Omental fat pad (tissue), 4 donors: ENCODE data around the gene KCNJ6. TPM values are rescaled to one million over a fixed set of nuclear protein-coding genes. Genes with fewer than 3 reads are reported as not detected.

Source experiments
- ATAC-seq: fragments of 150-250 bp; one replicate; pipeline ENCODE4 v1.9.1; 2016; ENCODE audit warnings: mild to moderate bottlenecking, moderate library complexity; ENCODE audit not compliant: low FRiP score
- DNase-seq: peaks from one replicate; pipeline ENCODE4 v3.0.0-alpha.2; 2019; ENCODE audit warnings: low spot score
- total RNA-seq, 4 donors: library from RNA; depleted of rRNA; stranded (reverse); fragments of >200 nt; gene quantifications; one replicate each; pipeline ENCODE4 v1.1.0, GENCODE V29; 2016
- TF ChIP-seq, protein P1 (sequence below), 3 donors: fragments of 450-650 bp; IDR thresholded peaks; one replicate each; pipeline ENCODE4 v1.5.1; 2016 to 2017; ENCODE audit warnings: antibody characterized with exemption in 3 of 3, mild to moderate bottlenecking in 3 of 3, moderate library complexity in 2 of 3

The KCNJ6 gene
- total RNA-seq, 4 donors from 2014 or later = not detected

- DNase-seq (no peak), ATAC-seq (no peak)
- TF ChIP-seq, protein P1, sequence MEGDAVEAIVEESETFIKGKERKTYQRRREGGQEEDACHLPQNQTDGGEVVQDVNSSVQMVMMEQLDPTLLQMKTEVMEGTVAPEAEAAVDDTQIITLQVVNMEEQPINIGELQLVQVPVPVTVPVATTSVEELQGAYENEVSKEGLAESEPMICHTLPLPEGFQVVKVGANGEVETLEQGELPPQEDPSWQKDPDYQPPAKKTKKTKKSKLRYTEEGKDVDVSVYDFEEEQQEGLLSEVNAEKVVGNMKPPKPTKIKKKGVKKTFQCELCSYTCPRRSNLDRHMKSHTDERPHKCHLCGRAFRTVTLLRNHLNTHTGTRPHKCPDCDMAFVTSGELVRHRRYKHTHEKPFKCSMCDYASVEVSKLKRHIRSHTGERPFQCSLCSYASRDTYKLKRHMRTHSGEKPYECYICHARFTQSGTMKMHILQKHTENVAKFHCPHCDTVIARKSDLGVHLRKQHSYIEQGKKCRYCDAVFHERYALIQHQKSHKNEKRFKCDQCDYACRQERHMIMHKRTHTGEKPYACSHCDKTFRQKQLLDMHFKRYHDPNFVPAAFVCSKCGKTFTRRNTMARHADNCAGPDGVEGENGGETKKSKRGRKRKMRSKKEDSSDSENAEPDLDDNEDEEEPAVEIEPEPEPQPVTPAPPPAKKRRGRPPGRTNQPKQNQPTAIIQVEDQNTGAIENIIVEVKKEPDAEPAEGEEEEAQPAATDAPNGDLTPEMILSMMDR (IDR thresholded peaks at IDR 0.05) = no peak
These were observed 233.3 kb downstream of the KCNJ6 start for GRCh38 chr21:37682966-37683365.

DNA sequence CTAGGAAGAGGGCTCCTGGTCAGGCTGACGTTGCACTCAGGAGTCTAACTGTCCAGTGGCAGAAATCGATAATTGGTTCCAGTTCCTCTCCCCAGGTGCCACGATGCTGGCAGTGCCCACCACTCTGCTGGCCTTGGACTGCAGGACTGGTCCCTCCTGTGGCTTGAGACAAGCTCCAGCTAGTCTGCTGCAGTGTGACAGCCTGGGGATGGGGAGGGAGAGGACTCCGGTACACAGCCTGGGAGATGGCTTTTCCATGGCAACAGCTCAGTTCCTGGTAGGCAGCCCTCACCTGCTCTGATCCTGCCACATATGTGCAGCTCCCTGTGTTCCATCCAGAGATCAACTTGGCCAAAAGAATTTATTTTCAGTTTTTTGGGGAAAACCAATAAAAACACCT, 239.3 kb downstream of the KCNJ6 start:
- TF ChIP-seq, protein P1 (IDR thresholded peaks at IDR 0.05) = no peak
- no peak for DNase-seq
- no peak for ATAC-seq

DNA sequence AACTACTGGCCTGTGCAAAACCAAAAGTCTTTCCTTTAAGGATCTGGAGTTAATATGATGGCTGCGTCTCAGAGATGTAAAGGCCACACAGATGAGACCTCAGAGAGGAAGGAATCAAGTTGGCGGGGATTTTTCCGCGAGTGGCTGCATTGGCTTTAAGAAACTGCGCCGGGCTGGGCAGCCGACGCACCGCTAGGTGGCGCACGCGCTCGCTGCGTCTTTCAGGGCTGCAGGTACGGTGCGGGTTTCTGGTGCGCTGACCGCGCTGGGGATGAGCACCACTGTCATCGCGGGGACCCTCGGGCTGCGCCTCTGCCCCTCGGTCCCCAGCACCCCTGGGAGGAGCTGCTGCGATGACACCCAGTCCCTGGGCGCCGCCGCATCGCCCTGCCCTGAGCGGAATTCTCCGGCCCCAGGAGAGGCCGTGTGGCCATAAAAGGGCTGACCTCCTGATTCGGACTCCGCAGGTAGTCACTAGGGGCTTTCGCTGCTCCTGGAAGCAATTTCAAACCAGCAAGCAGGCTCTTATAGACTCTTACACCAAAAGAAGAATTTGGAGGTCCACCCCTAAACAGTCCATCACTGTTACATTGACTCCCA, 241.0 kb downstream of the KCNJ6 start:
- TF ChIP-seq, protein P1 (IDR thresholded peaks at IDR 0.05) = peak in 1 of 3 donors; percentile 35
- ATAC-seq = no peak
- no peak for DNase-seq

DNA sequence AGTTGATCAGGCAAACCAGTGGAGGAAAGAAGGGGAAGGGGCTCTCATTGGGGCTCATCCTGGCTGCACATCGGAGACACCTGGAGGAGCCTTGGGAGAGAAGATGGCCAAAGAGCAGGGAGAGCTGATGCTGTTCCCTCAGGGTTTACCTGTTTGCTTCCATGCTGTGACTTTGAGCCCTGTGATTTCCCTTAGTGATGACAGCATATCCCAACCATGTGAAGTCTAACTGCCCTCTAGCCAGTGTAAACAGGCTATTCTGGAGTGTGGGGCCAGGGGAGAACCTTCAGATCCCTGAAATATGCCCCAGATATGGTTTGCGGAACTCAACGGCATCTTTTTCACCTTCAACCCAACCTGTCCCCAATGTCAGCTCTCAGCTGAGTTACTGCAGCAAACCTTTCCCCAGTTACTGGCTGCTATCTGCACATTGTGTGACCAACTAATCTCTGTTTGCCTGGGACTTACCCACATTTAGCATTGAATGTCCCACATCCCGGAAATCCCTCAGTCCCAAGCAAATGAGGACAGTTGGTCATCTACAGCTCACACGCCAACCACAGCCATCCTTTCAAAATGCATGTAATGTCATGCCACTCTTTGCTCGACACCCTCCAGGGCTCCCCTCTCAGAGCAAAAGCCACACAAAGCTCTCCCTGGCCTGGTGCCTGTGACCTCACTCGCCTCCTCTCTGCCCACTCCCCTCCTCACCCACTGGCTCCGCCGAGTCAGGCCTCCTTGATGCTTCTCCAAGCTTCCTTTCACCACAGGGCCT, 242.3 kb downstream of the KCNJ6 start:
- DNase-seq (no peak), ATAC-seq (no peak)
- TF ChIP-seq, protein P1 (IDR thresholded peaks at IDR 0.05) = no peak

DNA sequence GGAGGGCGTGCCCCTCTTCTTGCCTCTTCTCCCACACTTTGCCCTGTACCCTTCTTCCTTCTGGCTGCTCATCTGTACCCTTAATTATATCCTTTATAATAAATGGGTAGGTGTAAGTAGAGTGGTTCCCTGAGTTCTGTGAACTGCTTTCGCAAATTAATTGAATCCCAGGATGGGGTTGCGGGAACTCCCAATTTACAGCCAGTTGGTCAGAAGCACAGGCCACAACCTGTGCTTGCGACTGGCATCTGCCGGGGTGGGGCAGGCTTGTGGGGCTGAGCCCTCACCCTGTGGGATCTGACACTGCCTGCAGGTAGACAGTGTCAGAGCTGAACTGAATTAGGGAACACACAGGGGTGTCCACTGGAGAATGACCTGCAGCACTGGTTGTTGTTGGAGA, 244.9 kb downstream of the KCNJ6 start:
- ATAC-seq (no peak), DNase-seq (no peak)
- TF ChIP-seq, protein P1 (IDR thresholded peaks at IDR 0.05) = no peak

- TF ChIP-seq, protein P1 (IDR thresholded peaks at IDR 0.05) = no peak
- ATAC-seq (no peak), DNase-seq (no peak)
These were observed 245.4 kb downstream of the KCNJ6 start for GRCh38 chr21:37670883-37671282.

DNA sequence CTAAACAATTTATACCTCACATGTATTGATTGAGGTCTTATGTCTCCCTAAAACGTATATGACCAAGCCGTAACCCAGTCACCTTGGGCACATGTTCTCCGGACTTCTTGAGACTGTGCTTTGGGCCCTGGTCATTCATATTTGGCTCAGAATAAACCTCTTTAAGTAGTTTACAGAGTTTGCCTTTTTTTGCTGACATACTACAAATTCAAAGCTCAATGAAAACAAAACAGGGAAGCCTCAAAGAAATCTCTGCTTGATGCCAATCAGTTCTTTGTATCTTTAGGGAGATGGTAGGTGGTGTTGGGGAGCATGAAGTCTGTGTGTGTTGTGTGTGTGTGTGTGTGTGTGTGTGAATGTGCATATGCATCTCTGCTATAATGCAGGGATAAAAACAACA, 247.0 kb downstream of the KCNJ6 start:
- no peak for DNase-seq
- no peak for ATAC-seq
- TF ChIP-seq, protein P1 (IDR thresholded peaks at IDR 0.05) = no peak
